Stimulated activated CD4-positive, alpha-beta T cell treated with anti-CD3 and anti-CD28 coated beads, Interleukin-1b, Interleukin-23, amount 100 ng/mL, for 4 hours (primary cell): ENCODE data around the gene DNMT3A.

Source experiments
- DNase-seq, 2 donors: peaks; one replicate each; pipeline ENCODE4 v3.0.0-alpha.2; 2020; ENCODE audit warnings: low read depth in 2 of 2

DNMT3A gene

DNA sequence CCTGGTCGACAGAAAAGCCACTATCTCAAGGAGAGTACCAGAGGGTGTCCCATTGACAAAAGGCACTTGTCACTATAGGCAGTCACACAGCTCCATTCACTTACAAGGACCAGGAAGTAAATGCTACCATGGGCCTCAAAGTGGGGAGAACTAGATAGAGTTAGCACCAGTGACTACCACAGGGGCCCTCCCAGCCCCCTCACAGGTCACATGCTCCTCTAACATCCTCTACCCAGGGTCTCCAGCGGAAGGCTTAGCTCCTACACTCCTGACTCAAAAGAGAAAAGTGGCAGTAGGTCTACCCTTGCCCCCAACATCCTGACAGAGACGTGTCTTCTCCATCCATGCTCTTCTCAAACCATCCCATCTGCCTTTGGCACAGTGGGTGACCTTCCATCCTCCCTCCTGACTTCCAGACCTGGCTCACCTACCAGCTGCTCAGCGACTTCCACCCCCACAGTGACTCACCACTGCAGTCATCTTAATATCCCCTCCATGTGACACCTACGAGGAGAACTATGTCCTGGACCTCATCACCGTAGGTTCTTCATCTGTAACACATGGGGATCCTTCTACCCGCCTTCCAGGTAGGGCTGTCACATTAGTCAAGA, 5.6 kb upstream of the DNMT3A start:
- DNase-seq: no peak

DNA sequence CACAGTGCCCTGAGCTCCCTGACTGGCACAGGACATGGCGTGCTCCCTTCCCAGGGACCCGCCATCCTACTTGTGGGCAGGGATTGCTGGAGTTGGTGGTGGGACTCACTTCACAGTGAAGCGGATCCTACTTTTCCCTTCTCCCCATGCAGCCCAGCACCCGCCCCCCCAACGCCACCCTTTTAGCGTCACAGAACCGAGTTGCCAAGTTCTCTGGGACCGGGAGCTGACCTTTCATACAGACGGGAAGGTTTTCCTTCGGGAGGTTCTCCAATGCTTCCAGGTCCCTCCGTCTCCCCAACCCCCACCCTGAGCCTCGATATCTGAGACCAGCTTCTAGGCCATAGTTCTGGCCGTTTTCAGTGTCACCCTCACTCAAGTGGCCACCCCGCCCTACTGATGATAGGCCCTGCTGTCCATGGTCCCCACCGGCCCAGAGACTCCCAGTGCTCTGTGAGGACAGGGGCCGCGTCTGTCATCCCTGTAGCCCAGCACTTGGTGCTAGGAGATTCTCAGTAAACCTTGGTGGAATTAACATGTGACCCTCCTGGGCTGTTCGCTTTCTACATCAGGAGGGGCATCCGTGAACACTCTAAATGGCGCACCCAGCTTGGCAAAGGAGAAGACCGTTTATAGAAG, 1.6 kb upstream of the DNMT3A start:
- DNase-seq: no peak

DNA sequence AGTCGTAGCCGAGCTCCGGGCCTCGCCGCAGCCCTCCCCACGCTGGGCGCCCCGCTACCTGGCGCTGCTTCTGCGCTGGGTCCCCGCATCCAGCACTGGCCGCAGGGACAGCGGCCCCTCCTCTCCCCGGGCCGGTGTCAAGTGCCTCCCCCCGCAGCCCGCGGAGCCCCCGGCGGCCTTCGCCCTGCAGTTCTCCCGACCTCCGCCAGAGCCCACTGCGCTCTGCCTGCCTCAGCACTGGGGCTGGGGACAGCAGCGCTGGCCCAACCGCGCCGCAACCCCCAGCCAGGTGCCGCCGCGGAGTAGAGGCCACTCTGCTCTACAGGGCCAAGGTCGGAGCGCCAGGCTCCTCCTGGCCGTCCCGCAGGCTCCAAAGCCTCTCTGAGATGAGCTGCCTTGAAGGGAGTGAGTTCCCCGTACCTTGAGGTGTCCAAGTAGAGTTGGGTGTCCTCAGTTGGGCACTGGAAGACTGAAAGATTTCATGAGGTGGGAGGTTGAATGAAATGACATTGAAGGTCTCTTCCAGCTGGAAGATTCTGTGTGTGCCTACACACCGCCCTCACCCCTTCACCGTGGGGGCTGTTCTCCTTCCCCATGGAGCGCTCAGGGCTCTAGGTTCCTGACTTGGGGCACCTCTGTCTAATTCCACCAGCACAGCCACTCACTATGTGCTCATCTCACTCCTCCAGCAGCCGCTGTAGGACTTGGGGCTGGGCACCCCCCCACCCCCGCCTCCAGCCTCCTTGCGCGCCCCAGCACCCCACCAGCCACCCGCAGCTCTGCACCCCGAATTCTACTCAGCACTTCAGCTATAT, 854 bp upstream of the DNMT3A start:
- DNase-seq: peak; percentile 67 to 73

- DNase-seq: peak in 1 of 2 donors; percentile 48
Observed at GRCh38 chr2:25341011-25341727, 556 bp downstream of the DNMT3A start.

DNA sequence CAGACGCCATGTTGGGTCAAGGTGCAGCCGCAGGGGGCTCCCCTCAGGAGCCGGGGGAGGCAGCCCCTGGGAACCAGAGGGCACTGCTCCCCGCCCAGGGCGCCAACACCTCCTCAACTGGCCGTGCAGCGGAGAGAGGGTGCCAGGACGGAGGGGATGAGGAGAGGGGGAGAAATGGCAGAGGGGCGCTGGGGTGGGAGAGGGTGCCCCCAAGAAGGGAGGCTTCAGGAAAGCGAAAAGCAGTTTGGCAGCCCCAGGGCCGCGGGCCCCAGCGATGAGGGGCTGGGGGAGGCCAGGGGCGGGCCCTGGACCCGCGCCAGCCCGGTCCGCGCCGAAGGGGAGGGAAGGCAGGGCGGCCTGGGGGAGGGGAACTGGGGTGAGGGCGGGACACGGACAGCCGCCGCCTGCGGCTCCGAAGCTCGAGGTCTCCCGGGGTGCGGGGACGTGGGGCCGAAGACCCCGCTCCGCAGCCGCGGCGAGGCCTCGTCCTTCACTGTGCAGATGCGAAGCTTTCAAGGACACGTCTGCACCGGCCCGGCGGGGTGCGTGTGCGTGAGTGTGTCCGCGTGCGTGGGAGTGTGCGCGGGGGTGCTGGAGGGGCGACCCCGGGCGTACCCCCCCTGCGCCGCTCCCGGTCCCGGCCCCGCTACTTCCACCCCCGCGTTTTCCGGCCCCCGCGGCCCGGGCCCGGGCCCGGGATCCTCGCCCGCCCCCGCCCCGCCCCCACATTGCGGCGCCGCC, 1.4 kb downstream of the DNMT3A start:
- peak in 1 of 2 donors; percentile 34 for DNase-seq

DNA sequence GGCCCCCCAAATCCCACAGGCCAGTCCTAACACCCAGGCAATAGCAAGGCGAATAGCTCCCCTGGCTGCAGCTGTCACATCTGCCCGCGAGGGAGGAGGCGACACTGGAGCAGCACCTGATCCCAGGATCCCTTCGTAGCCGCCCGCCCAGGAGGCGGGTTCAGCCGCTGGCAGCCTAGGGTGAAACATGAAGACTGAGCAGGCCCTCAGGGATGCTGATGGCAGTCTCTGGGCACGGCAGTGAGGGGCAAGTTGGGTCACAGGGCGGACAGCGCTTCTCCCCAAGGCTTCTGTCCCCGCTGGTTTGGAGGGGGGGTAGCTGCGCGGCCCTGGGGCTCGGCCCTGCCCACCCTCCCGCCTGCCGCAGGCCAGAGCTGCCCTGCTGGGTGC, 1.9 kb downstream of the DNMT3A start:
- DNase-seq: no peak

DNA sequence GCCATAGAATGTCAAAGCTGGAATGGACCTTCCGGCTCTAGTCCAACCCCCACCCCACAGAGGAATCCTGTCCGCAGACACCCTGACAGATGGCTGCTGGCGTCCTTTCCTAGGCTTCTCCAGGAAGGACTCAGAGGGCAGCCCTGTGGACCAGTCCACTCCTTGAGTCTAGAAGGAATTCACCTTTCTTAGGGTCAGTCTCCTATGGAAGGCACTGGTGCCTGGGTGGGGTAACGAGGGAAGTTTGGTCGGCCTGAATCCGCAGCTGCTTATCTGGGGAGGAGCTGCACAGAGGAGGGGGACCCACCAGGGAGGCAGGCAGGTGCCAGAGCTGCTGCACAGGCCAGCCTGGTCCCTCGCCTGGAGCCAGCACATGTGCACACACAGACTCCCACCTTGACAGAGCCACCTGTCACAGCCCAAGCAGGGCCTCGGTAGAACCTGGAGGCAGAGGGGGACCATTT, 2.5 kb downstream of the DNMT3A start:
- DNase-seq: no peak

DNA sequence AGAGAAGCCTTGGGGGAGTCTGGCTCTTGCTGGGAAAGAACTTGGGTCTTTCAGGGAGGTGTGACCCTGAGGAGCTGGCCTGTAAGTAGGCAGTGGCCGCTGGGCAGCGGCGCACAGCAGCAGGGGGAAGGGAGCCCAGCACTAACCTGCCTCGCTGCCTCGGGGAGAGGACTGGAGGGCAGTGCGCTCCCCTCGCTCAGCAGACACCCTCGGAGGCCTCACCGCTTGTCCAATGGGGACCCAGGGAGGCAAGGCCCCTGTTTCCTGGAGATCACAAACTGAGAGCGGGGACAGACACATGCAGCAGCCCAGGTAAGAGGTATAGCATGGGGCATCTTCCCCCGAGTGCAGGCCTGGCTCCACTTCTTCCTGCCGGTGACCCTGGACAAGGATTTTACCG, 3.3 kb downstream of the DNMT3A start:
- DNase-seq: no peak

GRCh38 chr2:25337891-25338290, 3.8 kb downstream of the DNMT3A start:
- DNase-seq: no peak

- DNase-seq: no peak
Observed at GRCh38 chr2:25337276-25337675, 4.4 kb downstream of the DNMT3A start.

DNA sequence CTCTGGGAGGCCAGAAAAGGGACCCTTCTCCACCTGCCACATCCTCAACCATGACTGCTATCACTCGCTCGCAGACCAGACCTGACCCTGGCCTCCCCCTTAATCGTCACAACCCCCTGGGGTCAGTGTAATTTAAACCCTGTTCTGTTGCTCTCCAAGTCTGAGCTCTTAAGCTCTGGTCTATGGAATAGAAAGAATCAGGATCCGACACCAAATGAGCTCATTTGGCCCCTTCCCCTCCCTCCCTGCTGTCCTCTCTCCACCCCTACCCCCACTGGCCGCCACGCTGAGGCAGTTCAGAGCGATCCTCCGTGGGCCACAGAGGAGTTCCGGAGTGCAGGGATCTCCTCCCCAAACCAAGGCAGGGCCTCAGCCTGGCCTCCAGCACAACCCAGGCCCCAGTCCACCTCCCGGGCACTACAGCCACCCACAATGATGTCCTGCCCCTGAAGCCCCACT, 5.3 kb downstream of the DNMT3A start:
- DNase-seq: no peak

- DNase-seq: no peak
Observed at GRCh38 chr2:25335971-25336370, 5.8 kb downstream of the DNMT3A start.

- DNase-seq: no peak
Observed at GRCh38 chr2:25335204-25335603, 6.5 kb downstream of the DNMT3A start.

- no peak for DNase-seq
Observed at GRCh38 chr2:25334482-25334881, 7.2 kb downstream of the DNMT3A start.

DNA sequence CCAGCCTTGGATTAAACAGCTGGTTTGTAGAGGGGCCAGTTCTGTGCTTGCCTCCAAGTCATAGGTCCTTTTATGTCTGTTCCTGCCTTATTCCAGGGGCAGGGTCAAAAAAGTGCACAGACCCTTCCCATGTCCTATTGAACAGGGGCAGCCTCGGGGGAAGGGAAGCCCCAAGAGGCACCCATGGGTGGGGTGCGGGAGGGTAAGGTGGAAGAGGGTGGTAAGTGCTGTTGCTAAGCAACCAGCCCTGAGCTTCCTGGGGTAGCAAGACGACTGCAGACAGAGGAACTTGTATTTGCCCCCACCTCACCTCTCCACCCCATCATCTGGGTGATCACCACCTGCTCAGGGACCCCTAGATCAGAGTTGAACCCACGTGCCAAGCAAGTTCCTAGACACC, 7.7 kb downstream of the DNMT3A start:
- no peak for DNase-seq

GRCh38 chr2:25332571-25332970, 9.2 kb downstream of the DNMT3A start:
- no peak for DNase-seq

GRCh38 chr2:25331686-25332365, 9.9 kb downstream of the DNMT3A start:
- peak; percentile 59 to 73 for DNase-seq

- no peak for DNase-seq
Observed at GRCh38 chr2:25330937-25331336, 10.8 kb downstream of the DNMT3A start.

DNA sequence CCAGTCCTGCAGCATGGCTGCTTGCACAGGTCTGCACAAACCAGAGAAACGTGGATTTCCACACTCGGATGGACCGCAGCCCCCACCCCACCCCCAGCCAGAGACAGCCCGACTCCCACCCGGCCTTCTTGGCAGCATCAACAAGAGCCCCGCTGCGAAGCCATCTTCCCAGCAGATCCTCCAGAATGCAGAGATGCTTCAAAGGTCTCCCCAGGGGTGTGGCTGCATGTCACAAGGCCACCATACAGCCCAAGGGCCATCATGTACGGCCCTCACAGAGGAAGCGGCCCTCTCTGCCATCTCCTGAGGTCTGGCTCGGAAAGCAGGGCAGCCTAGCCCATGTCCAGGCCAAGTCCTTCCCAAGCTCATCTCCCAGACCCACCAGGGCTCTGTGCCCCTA, 11.5 kb downstream of the DNMT3A start:
- DNase-seq: no peak

GRCh38 chr2:25328152-25329085, 13.3 kb downstream of the DNMT3A start:
- DNase-seq: no peak
